ENCODE measurements around the gene RMI1.
"Not testable (repeated sequence)": the region's sequence is repeated elsewhere in the genome, so short reads cannot be mapped to it uniquely, and the experiment has no call there.

RMI1 gene

GRCh38 chr9:83996126-83996525, 15.5 kb downstream of the RMI1 start:
- DNase-seq (ENCODE audit: low read depth), result no peak

GRCh38 chr9:83999141-83999918, 18.7 kb downstream of the RMI1 start:
- H3K4me3 ChIP-seq (ENCODE audit: low read depth, low read length), result no peak overlapping the region
- no peak for DNase-seq (ENCODE audit: low read depth)

More at GRCh38 chr9:83996126-83996525, 15.5 kb downstream of the RMI1 start:
- H3K4me3 ChIP-seq (ENCODE audit: low read depth, low read length), result no peak overlapping the region

- no peak for DNase-seq (ENCODE audit: low read depth)
- H3K4me3 ChIP-seq (ENCODE audit: low read depth, low read length), result no peak overlapping the region
These were observed 19.6 kb downstream of the RMI1 start for GRCh38 chr9:84000186-84000585.

- DNase-seq (ENCODE audit: low read depth), result no peak
- H3K4me3 ChIP-seq (ENCODE audit: low read depth, low read length), result no peak overlapping the region
These were observed 21.0 kb downstream of the RMI1 start for GRCh38 chr9:84001621-84002020.

GRCh38 chr9:84002344-84002743, 21.7 kb downstream of the RMI1 start:
- no peak for DNase-seq (ENCODE audit: low read depth)
- no peak overlapping the region for H3K4me3 ChIP-seq (ENCODE audit: low read depth, low read length)

GRCh38 chr9:84003246-84003645, 22.6 kb downstream of the RMI1 start:
- no peak overlapping the region for H3K4me3 ChIP-seq (ENCODE audit: low read depth, low read length)
- DNase-seq (ENCODE audit: low read depth), result no peak

GRCh38 chr9:84007662-84008061, 27.1 kb downstream of the RMI1 start:
- H3K4me3 ChIP-seq (ENCODE audit: low read depth, low read length), result no peak overlapping the region

GRCh38 chr9:84024041-84024575, 43.5 kb downstream of the RMI1 start:
- no peak overlapping the region for H3K4me3 ChIP-seq (ENCODE audit: low read depth, low read length)
- DNase-seq (ENCODE audit: low read depth), result no peak

More at GRCh38 chr9:84007662-84008061, 27.1 kb downstream of the RMI1 start:
- no peak for DNase-seq (ENCODE audit: low read depth)

- H3K4me3 ChIP-seq (ENCODE audit: low read depth, low read length), result no peak overlapping the region
- no peak for DNase-seq (ENCODE audit: low read depth)
These were observed 46.6 kb downstream of the RMI1 start for GRCh38 chr9:84027201-84027600.

GRCh38 chr9:84031534-84031933, 50.9 kb downstream of the RMI1 start:
- no peak for DNase-seq (ENCODE audit: low read depth)
- H3K4me3 ChIP-seq (ENCODE audit: low read depth, low read length), result no peak overlapping the region

- not testable (repeated sequence) for H3K4me3 ChIP-seq (ENCODE audit: low read depth, low read length); DNase-seq (ENCODE audit: low read depth)
These were observed 61.3 kb downstream of the RMI1 start for GRCh38 chr9:84041857-84042256.

GRCh38 chr9:84045481-84046097, 65.0 kb downstream of the RMI1 start:
- no peak for DNase-seq (ENCODE audit: low read depth)
- no peak overlapping the region for H3K4me3 ChIP-seq (ENCODE audit: low read depth, low read length)
